B cell (primary cell): Measurements from ENCODE around the gene PLA2G4E. TPM values are rescaled to one million over a fixed set of nuclear protein-coding genes. Genes with fewer than 3 reads are reported as not detected.

ENCODE experiments used
- ATAC-seq: fragments of 200-7000 bp; cut with Tn5 transposase; one replicate; pipeline ENCODE4 v1.10.0; 2021; ENCODE audit warnings: low read depth, mild to moderate bottlenecking, moderate number of reproducible peaks, moderate library complexity
- CTCF ChIA-PET: fragments of 350-600 bp; sonication (Branson Sonifier 250); formaldehyde crosslinking; loops from one replicate; lab custom pipeline; 2021; ENCODE audit warnings: antibody characterized with exemption, inconsistent platforms; lab: Charles Lee
- POLR2A ChIA-PET: fragments of 350-600 bp; sonication (Branson Sonifier 250); formaldehyde crosslinking; loops from one replicate; lab custom pipeline; 2021; ENCODE audit warnings: antibody characterized with exemption; lab: Charles Lee
- DNase-seq: peaks from one replicate; pipeline ENCODE4 v3.0.0; 2013
- H2AFZ ChIP-seq: 2 replicates; pipeline ENCODE4 v1.6.1; 2012; ENCODE audit warnings: mild to moderate bottlenecking, low read depth, low read length; ENCODE audit not compliant: insufficient read depth, poor library complexity, severe bottlenecking
- H3K27ac ChIP-seq, 2 donors: 1 replicate in 1 of 2; 2 replicates in 1 of 2; pipeline ENCODE4 v1.5.1; 2012 to 2013; ENCODE audit warnings: low read length in 2 of 2, mild to moderate bottlenecking in 2 of 2, moderate library complexity in 1 of 2
- H3K27me3 ChIP-seq, 4 experiments: fragments of 200-600 bp in 1 of 4; sonication (generic) in 1 of 4; replicated peaks in 1 of 4; 1 replicate in 2 of 4; 2 replicates in 2 of 4; pipeline versions ENCODE4 v1.6.1 to v1.7.0; 2013 to 2016; ENCODE audit warnings: low read length in 3 of 4, mild to moderate bottlenecking in 2 of 4, mixed read lengths in 1 of 4, moderate library complexity in 1 of 4; ENCODE audit not compliant: insufficient read depth in 4 of 4, control insufficient read depth in 3 of 4; ENCODE audit errors: control extremely low read depth in 1 of 4
- H3K36me3 ChIP-seq, 2 experiments: replicated peaks in 1 of 2; 1 replicate in 1 of 2; 2 replicates in 1 of 2; pipeline versions ENCODE4 v1.6.1 to v1.7.1; 2013; ENCODE audit warnings: low read length in 1 of 2; ENCODE audit not compliant: insufficient read depth in 2 of 2, control insufficient read depth in 1 of 2; ENCODE audit errors: control extremely low read depth in 1 of 2, extremely low read depth in 1 of 2
- H3K4me1 ChIP-seq, 2 donors: fragments of 200-600 bp in 1 of 2; sonication (generic) in 1 of 2; 1 replicate in 1 of 2; 2 replicates in 1 of 2; pipeline versions ENCODE4 v1.5.1 to v1.6.1; 2013 to 2017; ENCODE audit warnings: low read length in 2 of 2; ENCODE audit not compliant: control insufficient read depth in 2 of 2, insufficient read depth in 2 of 2
- H3K4me2 ChIP-seq: replicated peaks from 2 replicates; pipeline ENCODE3; 2012; ENCODE audit warnings: mild to moderate bottlenecking, low read depth, low read length; ENCODE audit not compliant: poor library complexity, severe bottlenecking
- H3K4me3 ChIP-seq, 5 experiments: fragments of 200-600 bp in 1 of 5; sonication (generic) in 1 of 5; 1 replicate in 3 of 5; 2 replicates in 2 of 5; pipeline versions ENCODE4 v1.5.1 to v1.7.0; 2011 to 2016; ENCODE audit warnings: low read length in 4 of 5, mild to moderate bottlenecking in 4 of 5, low read depth in 2 of 5, control low read depth in 1 of 5, moderate library complexity in 1 of 5; ENCODE audit not compliant: insufficient read depth in 1 of 5; ENCODE audit errors: control extremely low read depth in 1 of 5, extremely low read depth in 1 of 5
- H3K79me2 ChIP-seq: fragments of 200-600 bp; sonication (generic); one replicate; pipeline ENCODE4 v1.6.0; 2016; ENCODE audit warnings: low read length; ENCODE audit not compliant: control insufficient read depth, insufficient read depth
- H3K9ac ChIP-seq: fragments of 200-600 bp; sonication (generic); 2 replicates; pipeline ENCODE4 v1.6.1; 2017; ENCODE audit warnings: mild to moderate bottlenecking, low read length, moderate library complexity
- H3K9me3 ChIP-seq, 3 donors: one replicate each; pipeline versions ENCODE4 v1.6.1 to v1.7.1; 2013; ENCODE audit warnings: low read length in 2 of 3; ENCODE audit not compliant: control insufficient read depth in 2 of 3, insufficient read depth in 1 of 3; ENCODE audit errors: control extremely low read depth in 1 of 3
- H4K20me1 ChIP-seq: 2 replicates; pipeline ENCODE4 v1.6.0; 2012; ENCODE audit warnings: mild to moderate bottlenecking, low read length; ENCODE audit not compliant: insufficient read depth, control insufficient read depth, poor library complexity, severe bottlenecking
- H3K27ac Mint-ChIP-seq: one replicate; pipeline ENCODE4 v1.8.0; 2021; ENCODE audit warnings: mixed read lengths
- H3K27me3 Mint-ChIP-seq: one replicate; pipeline ENCODE4 v1.8.0; 2021; ENCODE audit warnings: mixed read lengths
- H3K4me1 Mint-ChIP-seq: one replicate; pipeline ENCODE4 v1.8.0; 2021; ENCODE audit warnings: mixed read lengths
- H3K4me3 Mint-ChIP-seq: one replicate; pipeline ENCODE4 v1.8.0; 2021; ENCODE audit warnings: mixed read lengths
- H3K9me3 Mint-ChIP-seq: one replicate; pipeline ENCODE4 v1.8.0; 2022; ENCODE audit warnings: mixed read lengths; ENCODE audit not compliant: insufficient read depth
- EZH2 ChIP-seq: IDR thresholded peaks from 2 replicates; pipeline ENCODE4 v1.6.1; 2012; ENCODE audit warnings: borderline replicate concordance, low read depth, mild to moderate bottlenecking, moderate library complexity, low read length; ENCODE audit not compliant: insufficient read depth, poor library complexity, severe bottlenecking
- WGBS: methylation state at CpG from one replicate; pipeline ENCODE4 v1.1.5; 2013; ENCODE audit warnings: missing lambda C conversion rate; ENCODE audit not compliant: insufficient coverage; 5-methylcytosine and 5-hydroxymethylcytosine counted together
- intact Hi-C: fragments of 100-400 bp; cut with micrococcal nuclease; formaldehyde crosslinking; loops from one replicate; pipeline ENCODE4 v1.10.0; 2022
- polyA plus RNA-seq: library from polyadenylated mRNA; depleted of rRNA; stranded (reverse); fragments of >200 nt; gene quantifications from 2 replicates; pipeline ENCODE4 v1.2.3, GENCODE V29; 2012
- total RNA-seq, 2 donors: library from RNA; stranded (reverse); fragments of 120-200 nt in 1 of 2; gene quantifications; 1 replicate in 1 of 2; 2 replicates in 1 of 2; pipeline versions ENCODE4 v1.2.3 to v1.2.4, GENCODE V29; 2013 to 2022
- TF ChIP-seq, protein P1 (sequence below): fragments of 200-600 bp; IDR thresholded peaks from one replicate; pipeline ENCODE4 v1.8.0; 2022; ENCODE audit warnings: antibody characterized with exemption, mild to moderate bottlenecking

PLA2G4E gene
- total and polyA plus RNA-seq, 2 donors (not counting 1 experiment from before 2014, with no cell fraction given), result not detected

DNA sequence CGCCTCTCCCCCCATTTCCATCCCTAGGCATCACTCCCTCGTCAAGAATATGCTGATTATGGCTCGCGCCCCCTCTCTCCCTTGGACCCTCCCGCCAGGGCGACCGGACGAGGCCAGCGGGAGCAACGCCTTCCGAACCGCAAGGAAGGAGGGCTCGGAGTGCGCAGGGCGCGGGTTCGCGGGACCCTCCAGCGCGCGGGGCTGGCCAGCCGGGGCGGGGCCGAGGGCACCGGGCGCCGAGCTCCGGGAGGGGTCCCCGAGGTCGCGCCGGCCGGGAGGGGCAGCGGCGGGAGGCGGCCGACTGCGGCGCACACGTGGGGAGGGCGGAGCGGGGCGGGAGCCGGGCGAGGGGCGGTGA is 49.0 kb downstream of the PLA2G4E start:
- Mint-ChIP-seq H3K4me1 (peaks cover 52% of the 10 kb centered on the region), H3K27ac (peak overlapping the region; percentile 95), H3K9me3 (no peaks in the 10 kb centered on the region), H3K27me3 (peaks cover 16% of the 10 kb centered on the region), H3K4me3 (peak overlapping the region; percentile 90)
- Histone ChIP-seq H3K27me3 (no peaks in the 10 kb centered on the region), H3K79me2 (peaks cover 34% of the 10 kb centered on the region), H3K27ac (peak overlapping the region; percentile 71 to 84), H3K4me3 (peak overlapping the region; percentile 62 to 95 (median 83)), H3K9me3 (no peaks in the 10 kb centered on the region), H3K9ac (peak overlapping the region; percentile 89), H3K36me3 (no peaks in the 10 kb centered on the region), H4K20me1 (no peaks in the 10 kb centered on the region), H3K4me1 (peaks cover 49 to 50% of the 10 kb centered on the region in 2 donors), H2AFZ (peak overlapping the region; percentile 85), H3K4me2 (peak overlapping the region; percentile 90)
- ChIA-PET POLR2A (interaction anchor here (1.0 to 1.5 kb wide), 2 partner anchors 14 to 67 kb away, joined by 3 read pairs; no protein-coding TSS in a partner anchor), CTCF (interaction anchor here (1.2 to 2.9 kb wide), 7 partner anchors 10 to 77 kb away, joined by 3 to 11 read pairs (median 4); no protein-coding TSS in a partner anchor)
- ATAC-seq, result peak; percentile 25
- no peak for TF ChIP-seq EZH2
- TF ChIP-seq, protein P1, sequence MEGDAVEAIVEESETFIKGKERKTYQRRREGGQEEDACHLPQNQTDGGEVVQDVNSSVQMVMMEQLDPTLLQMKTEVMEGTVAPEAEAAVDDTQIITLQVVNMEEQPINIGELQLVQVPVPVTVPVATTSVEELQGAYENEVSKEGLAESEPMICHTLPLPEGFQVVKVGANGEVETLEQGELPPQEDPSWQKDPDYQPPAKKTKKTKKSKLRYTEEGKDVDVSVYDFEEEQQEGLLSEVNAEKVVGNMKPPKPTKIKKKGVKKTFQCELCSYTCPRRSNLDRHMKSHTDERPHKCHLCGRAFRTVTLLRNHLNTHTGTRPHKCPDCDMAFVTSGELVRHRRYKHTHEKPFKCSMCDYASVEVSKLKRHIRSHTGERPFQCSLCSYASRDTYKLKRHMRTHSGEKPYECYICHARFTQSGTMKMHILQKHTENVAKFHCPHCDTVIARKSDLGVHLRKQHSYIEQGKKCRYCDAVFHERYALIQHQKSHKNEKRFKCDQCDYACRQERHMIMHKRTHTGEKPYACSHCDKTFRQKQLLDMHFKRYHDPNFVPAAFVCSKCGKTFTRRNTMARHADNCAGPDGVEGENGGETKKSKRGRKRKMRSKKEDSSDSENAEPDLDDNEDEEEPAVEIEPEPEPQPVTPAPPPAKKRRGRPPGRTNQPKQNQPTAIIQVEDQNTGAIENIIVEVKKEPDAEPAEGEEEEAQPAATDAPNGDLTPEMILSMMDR, result no peak
- no peak for DNase-seq
- intact Hi-C loops, result loop anchor here (1.0 to 10.0 kb wide), 8 partner anchors 43 to 1277 kb away; partner anchors contain the start of genes GANC, JMJD7, MAPKBP1 and RAD51
- under 1% methylated on average over 46 of the region's 46 CpGs for WGBS
